ENCODE results near the gene TEF. TPM values are rescaled to one million over a fixed set of nuclear protein-coding genes. Genes with fewer than 3 reads are reported as not detected.

Gene TEF
- total and polyA plus RNA-seq, 4 donors, result 5.7 to 16.2 (median 10.2) TPM

- Histone ChIP-seq H3K4me1 (ENCODE audit: control insufficient read depth in 4 of 4, insufficient read depth in 4 of 4, low read length in 3 of 4) (peaks cover under 1 to 10% (median 4%) of the 10 kb centered on the region in 4 donors), H3K9ac (ENCODE audit: low read depth in 1 of 2, low read length in 2 of 2) (no peak overlapping the region), H3K36me3 (ENCODE audit: control insufficient read depth in 4 of 4, insufficient read depth in 3 of 4, low read depth in 1 of 4, low read length in 3 of 4) (peaks cover 0 to 12% (median 3%) of the 10 kb centered on the region in 4 donors), H3K9me3 (ENCODE audit: control insufficient read depth in 4 of 4, low read length in 3 of 4) (no peaks in the 10 kb centered on the region), H3K4me3 (ENCODE audit: low read depth in 1 of 3, low read length in 3 of 3) (no peak overlapping the region), H3K27me3 (ENCODE audit: control insufficient read depth in 4 of 4, insufficient read depth in 4 of 4, low read length in 3 of 4) (no peaks in the 10 kb centered on the region), H3K27ac (ENCODE audit: low read depth in 1 of 2, low read length in 2 of 2) (no peak overlapping the region)
- TF ChIP-seq FOXA1 (IDR thresholded peaks at IDR 0.05), result no peak
- TF ChIP-seq YY1 (IDR thresholded peaks at IDR 0.05), result no peak
- no peak for TF ChIP-seq NR2F2 (IDR thresholded peaks at IDR 0.05)
- no peak for TF ChIP-seq MAX (IDR thresholded peaks at IDR 0.05)
- no peak for TF ChIP-seq FOXA2 (IDR thresholded peaks at IDR 0.05)
- no peak for TF ChIP-seq EGR1 (IDR thresholded peaks at IDR 0.05; ENCODE audit: low read depth in 2 of 2)
- no peak for TF ChIP-seq HNF4A (conservative IDR thresholded peaks at IDR 0.05)
- TF ChIP-seq, protein P1, sequence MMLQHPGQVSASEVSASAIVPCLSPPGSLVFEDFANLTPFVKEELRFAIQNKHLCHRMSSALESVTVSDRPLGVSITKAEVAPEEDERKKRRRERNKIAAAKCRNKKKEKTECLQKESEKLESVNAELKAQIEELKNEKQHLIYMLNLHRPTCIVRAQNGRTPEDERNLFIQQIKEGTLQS (IDR thresholded peaks at IDR 0.05), result no peak
- no peak for TF ChIP-seq HNF4G (IDR thresholded peaks at IDR 0.05)
- no peak for TF ChIP-seq SP1 (IDR thresholded peaks at IDR 0.05)
- TF ChIP-seq GABPA (IDR thresholded peaks at IDR 0.05 in 1 of 2, conservative IDR thresholded peaks at IDR 0.05 in 1 of 2), result no peak
- TF ChIP-seq JUND (IDR thresholded peaks at IDR 0.05), result no peak
- no peak for TF ChIP-seq TAF1 (conservative IDR thresholded peaks at IDR 0.05)
- 97% methylated on average over 8 of the region's 8 CpGs for WGBS
- DNase-seq (ENCODE audit: low spot score), result no peak
These were observed 48.2 kb downstream of the TEF start for GRCh38 chr22:41429951-41430332.

DNA sequence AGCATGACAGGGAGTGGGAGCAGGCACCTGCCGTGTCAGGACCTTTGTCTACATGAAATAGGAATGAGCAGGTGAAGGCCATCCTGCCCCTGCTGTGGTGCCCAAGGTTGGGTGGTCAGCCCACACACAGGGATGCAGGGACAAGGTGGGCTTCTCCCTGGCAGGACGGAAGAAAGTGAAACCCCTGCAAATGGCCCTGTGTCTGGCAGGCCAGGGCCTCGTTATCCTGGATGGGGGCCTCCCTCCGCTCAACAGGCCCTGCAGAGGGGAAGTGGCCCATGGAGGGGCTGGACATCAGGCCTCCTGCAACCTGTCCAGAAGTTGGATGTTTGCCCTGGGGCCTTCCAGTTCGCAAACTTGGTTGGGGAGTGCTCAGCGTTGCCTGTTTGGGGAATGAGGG is 49.9 kb downstream of the TEF start:
- Histone ChIP-seq H3K27ac (ENCODE audit: low read depth in 1 of 2, low read length in 2 of 2) (no peak overlapping the region), H3K4me1 (ENCODE audit: control insufficient read depth in 4 of 4, insufficient read depth in 4 of 4, low read length in 3 of 4) (peaks cover 7 to 27% (median 19%) of the 10 kb centered on the region in 4 donors), H3K36me3 (ENCODE audit: control insufficient read depth in 4 of 4, insufficient read depth in 3 of 4, low read depth in 1 of 4, low read length in 3 of 4) (peaks cover 14 to 24% (median 15%) of the 10 kb centered on the region in 4 donors), H3K9ac (ENCODE audit: low read depth in 1 of 2, low read length in 2 of 2) (no peak overlapping the region), H3K9me3 (ENCODE audit: control insufficient read depth in 4 of 4, low read length in 3 of 4) (no peaks in the 10 kb centered on the region), H3K4me3 (ENCODE audit: low read depth in 1 of 3, low read length in 3 of 3) (no peak overlapping the region), H3K27me3 (ENCODE audit: control insufficient read depth in 4 of 4, insufficient read depth in 4 of 4, low read length in 3 of 4) (no peaks in the 10 kb centered on the region)
- DNase-seq (ENCODE audit: low spot score), result no peak
- TF ChIP-seq JUND (IDR thresholded peaks at IDR 0.05) (no peak), RAD21 (IDR thresholded peaks at IDR 0.05) (no peak), RXRA (IDR thresholded peaks at IDR 0.05) (no peak), GABPA (IDR thresholded peaks at IDR 0.05 in 1 of 2, conservative IDR thresholded peaks at IDR 0.05 in 1 of 2) (no peak), SP1 (IDR thresholded peaks at IDR 0.05) (no peak), EGR1 (IDR thresholded peaks at IDR 0.05; ENCODE audit: low read depth in 2 of 2) (no peak), TAF1 (conservative IDR thresholded peaks at IDR 0.05) (no peak), FOXA2 (IDR thresholded peaks at IDR 0.05) (no peak), YY1 (IDR thresholded peaks at IDR 0.05) (no peak), NR2F2 (IDR thresholded peaks at IDR 0.05) (no peak), MAX (IDR thresholded peaks at IDR 0.05) (no peak), FOXA1 (IDR thresholded peaks at IDR 0.05) (no peak), CTCF (IDR thresholded peaks at IDR 0.05; ENCODE audit: low read depth, low read length, missing input control) (no peak), HNF4A (conservative IDR thresholded peaks at IDR 0.05) (no peak), HNF4G (IDR thresholded peaks at IDR 0.05) (no peak)
- TF ChIP-seq, protein P2, sequence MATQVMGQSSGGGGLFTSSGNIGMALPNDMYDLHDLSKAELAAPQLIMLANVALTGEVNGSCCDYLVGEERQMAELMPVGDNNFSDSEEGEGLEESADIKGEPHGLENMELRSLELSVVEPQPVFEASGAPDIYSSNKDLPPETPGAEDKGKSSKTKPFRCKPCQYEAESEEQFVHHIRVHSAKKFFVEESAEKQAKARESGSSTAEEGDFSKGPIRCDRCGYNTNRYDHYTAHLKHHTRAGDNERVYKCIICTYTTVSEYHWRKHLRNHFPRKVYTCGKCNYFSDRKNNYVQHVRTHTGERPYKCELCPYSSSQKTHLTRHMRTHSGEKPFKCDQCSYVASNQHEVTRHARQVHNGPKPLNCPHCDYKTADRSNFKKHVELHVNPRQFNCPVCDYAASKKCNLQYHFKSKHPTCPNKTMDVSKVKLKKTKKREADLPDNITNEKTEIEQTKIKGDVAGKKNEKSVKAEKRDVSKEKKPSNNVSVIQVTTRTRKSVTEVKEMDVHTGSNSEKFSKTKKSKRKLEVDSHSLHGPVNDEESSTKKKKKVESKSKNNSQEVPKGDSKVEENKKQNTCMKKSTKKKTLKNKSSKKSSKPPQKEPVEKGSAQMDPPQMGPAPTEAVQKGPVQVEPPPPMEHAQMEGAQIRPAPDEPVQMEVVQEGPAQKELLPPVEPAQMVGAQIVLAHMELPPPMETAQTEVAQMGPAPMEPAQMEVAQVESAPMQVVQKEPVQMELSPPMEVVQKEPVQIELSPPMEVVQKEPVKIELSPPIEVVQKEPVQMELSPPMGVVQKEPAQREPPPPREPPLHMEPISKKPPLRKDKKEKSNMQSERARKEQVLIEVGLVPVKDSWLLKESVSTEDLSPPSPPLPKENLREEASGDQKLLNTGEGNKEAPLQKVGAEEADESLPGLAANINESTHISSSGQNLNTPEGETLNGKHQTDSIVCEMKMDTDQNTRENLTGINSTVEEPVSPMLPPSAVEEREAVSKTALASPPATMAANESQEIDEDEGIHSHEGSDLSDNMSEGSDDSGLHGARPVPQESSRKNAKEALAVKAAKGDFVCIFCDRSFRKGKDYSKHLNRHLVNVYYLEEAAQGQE (IDR thresholded peaks at IDR 0.05), result no peak
- TF ChIP-seq, protein P1 (IDR thresholded peaks at IDR 0.05), result no peak
- TF ChIP-seq, protein P3, sequence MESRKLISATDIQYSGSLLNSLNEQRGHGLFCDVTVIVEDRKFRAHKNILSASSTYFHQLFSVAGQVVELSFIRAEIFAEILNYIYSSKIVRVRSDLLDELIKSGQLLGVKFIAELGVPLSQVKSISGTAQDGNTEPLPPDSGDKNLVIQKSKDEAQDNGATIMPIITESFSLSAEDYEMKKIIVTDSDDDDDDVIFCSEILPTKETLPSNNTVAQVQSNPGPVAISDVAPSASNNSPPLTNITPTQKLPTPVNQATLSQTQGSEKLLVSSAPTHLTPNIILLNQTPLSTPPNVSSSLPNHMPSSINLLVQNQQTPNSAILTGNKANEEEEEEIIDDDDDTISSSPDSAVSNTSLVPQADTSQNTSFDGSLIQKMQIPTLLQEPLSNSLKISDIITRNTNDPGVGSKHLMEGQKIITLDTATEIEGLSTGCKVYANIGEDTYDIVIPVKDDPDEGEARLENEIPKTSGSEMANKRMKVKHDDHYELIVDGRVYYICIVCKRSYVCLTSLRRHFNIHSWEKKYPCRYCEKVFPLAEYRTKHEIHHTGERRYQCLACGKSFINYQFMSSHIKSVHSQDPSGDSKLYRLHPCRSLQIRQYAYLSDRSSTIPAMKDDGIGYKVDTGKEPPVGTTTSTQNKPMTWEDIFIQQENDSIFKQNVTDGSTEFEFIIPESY (IDR thresholded peaks at IDR 0.05), result no peak
- 92% methylated on average over 6 of the region's 6 CpGs for WGBS
